Central memory CD8-positive, alpha-beta T cell (primary cell): ENCODE measurements around the gene IGF2R.
"Not testable (repeated sequence)": the region's sequence is repeated elsewhere in the genome, so short reads cannot be mapped to it uniquely, and the experiment has no call there.

Experiments used
- ATAC-seq: fragments of 150-1000 bp; cut with Tn5 transposase; replicated peaks from 2 replicates; pipeline ENCODE4 v1.10.0; 2022; ENCODE audit warnings: mild to moderate bottlenecking, moderate FRiP score, moderate number of reproducible peaks; ENCODE audit not compliant: poor library complexity, severe bottlenecking; ENCODE audit errors: extremely low read depth
- DNase-seq, 2 donors: peaks; one replicate each; pipeline ENCODE4 v3.0.0; 2021; ENCODE audit warnings: low spot score in 2 of 2
- H3K27ac Mint-ChIP-seq: one replicate; pipeline ENCODE4 v1.8.0; 2022; ENCODE audit warnings: low read depth, mild to moderate bottlenecking, moderate library complexity, mixed read lengths
- H3K27me3 Mint-ChIP-seq: one replicate; pipeline ENCODE4 v1.8.0; 2022; ENCODE audit warnings: mixed read lengths
- H3K36me3 Mint-ChIP-seq: one replicate; pipeline ENCODE4 v1.8.0; 2022; ENCODE audit warnings: mild to moderate bottlenecking, moderate library complexity, mixed read lengths; ENCODE audit not compliant: insufficient read depth
- H3K4me1 Mint-ChIP-seq: one replicate; pipeline ENCODE4 v1.8.0; 2022; ENCODE audit warnings: mixed read lengths
- H3K4me3 Mint-ChIP-seq: one replicate; pipeline ENCODE4 v1.8.0; 2022; ENCODE audit warnings: mild to moderate bottlenecking, moderate library complexity, mixed read lengths
- H3K9me3 Mint-ChIP-seq: one replicate; pipeline ENCODE4 v1.8.0; 2022; ENCODE audit warnings: mixed read lengths

IGF2R gene

DNA sequence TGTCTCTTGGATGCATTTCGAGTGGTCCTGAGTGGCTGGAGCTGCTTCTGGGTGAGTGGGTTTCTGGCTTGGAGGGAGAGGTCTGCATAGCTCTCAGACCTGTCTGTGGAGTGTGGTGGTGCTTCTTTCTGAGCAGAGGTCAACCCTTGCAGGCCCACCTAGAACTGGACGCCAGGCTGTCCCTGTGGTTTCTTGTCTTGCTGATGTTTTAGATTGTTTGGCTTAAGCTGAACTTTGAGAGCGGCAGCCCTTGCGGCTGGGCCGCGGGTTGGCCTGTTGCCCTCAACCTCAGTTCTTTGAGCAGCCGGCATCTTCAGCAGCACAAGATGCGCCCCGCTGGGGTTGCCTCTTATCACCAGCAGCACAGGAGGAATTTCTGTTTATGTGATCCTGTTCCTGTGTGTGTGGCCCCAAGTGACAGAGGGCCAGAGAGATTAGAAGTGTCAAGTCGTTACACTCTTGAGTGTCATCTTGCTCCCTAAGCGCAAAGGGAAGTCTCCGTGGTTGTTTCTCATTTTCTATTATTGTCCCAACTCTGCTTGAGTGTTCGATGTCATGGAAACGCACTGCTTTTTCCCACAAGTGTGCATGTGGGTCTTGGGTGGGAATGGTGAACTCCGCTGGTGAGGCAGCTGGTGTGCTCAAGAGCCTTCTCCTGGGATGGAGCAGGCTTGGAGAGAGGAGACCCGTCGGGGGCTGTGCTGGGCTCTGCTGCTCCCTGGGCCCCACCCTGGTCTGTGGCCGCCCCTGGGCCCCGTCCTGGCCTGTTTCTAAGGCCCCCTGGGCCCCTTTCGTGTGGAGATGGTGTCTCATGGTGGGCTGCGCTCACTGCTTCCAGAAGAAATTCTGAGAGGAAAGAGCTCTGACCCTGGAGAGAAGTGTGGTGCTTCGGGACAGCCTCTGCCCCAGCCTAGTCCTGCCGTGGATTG, 132.7 kb downstream of the IGF2R start:
- no peak for ATAC-seq
- Mint-ChIP-seq H3K9me3 (no peaks in the 10 kb centered on the region), H3K27ac (no peak overlapping the region), H3K4me1 (peaks cover 7% of the 10 kb centered on the region), H3K36me3 (peaks cover 65% of the 10 kb centered on the region), H3K27me3 (no peaks in the 10 kb centered on the region), H3K4me3 (no peak overlapping the region)
- DNase-seq, result no peak

DNA sequence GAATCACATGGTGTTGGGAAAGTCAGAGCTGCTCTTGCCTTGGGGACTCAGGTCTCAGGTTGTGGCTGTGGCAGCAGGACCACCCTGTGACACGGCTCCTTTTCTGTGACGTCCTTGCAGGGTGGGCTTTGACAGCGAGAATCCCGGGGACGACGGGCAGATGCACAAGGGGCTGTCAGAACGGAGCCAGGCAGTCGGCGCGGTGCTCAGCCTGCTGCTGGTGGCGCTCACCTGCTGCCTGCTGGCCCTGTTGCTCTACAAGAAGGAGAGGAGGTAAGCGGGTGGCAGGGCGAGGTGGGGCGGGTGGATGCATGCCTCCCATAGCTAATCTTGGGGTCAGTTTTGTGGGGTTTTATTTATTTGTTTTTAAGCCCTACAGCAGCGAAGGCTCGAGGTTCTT, 133.5 kb downstream of the IGF2R start:
- H3K27me3 Mint-ChIP-seq, result no peaks in the 10 kb centered on the region
- ATAC-seq (no peak), DNase-seq (no peak)
- no peaks in the 10 kb centered on the region for H3K9me3 Mint-ChIP-seq
- H3K36me3 Mint-ChIP-seq, result peaks cover 68% of the 10 kb centered on the region
- no peak overlapping the region for H3K4me3 Mint-ChIP-seq
- H3K4me1 Mint-ChIP-seq, result peaks cover 9% of the 10 kb centered on the region
- no peak overlapping the region for H3K27ac Mint-ChIP-seq

DNA sequence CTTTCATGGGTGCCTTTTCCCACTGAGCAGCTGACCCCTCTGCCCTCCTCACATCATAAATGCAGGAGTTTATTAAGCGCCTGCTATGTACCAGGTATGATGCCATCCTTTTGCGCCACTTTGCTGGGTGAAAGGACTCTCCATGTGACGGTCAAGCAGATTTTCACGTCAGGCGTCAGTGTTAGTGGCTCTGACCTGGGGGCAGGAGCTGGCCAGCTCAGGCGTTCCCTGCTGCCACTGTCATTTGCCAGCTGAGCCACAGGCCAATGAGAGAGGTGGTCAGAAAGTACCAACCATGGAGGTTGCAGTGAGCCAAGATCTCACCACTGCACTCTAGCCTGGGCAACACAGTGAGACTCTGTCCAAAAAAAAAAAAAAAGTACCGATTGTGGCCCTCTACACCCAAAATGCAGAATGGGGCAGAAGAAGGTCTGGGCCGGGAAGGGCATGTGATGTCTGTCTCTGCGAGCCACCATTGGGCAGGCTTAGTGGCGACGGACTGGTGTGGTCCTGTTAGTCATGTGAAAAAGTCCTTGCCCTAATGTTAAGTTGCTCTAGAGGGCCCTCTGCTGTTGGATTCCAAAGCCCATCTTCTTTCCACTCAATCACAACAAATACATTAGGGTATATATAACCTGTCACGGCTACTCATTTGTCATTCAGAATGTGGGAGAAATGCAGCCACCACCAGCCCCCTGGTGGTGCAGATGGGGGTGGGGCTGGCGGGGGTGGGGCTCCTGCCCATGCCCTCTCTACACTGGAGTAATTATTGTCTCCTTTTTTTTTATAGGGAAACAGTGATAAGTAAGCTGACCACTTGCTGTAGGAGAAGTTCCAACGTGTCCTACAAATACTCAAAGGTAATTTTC, 134.3 kb downstream of the IGF2R start:
- DNase-seq (no peak), ATAC-seq (no peak)

GRCh38 chr6:160103825-160104100, 134.9 kb downstream of the IGF2R start:
- Mint-ChIP-seq H3K4me1 (peaks cover 19% of the 10 kb centered on the region), H3K4me3 (no peak overlapping the region), H3K36me3 (peaks cover 57% of the 10 kb centered on the region), H3K27ac (no peak overlapping the region), H3K27me3 (no peaks in the 10 kb centered on the region), H3K9me3 (no peaks in the 10 kb centered on the region)
- no peak for DNase-seq
- ATAC-seq, result no peak

More for the DNA sequence above, 134.3 kb downstream of the IGF2R start:
- Mint-ChIP-seq H3K9me3 (no peaks in the 10 kb centered on the region), H3K36me3 (peaks cover 62% of the 10 kb centered on the region), H3K27me3 (no peaks in the 10 kb centered on the region), H3K4me3 (no peak overlapping the region), H3K27ac (no peak overlapping the region), H3K4me1 (peaks cover 16% of the 10 kb centered on the region)

GRCh38 chr6:160104821-160105517, 136.1 kb downstream of the IGF2R start:
- H3K27me3 Mint-ChIP-seq, result no peaks in the 10 kb centered on the region
- H3K36me3 Mint-ChIP-seq, result peaks cover 56% of the 10 kb centered on the region
- no peaks in the 10 kb centered on the region for H3K9me3 Mint-ChIP-seq
- peaks cover 22% of the 10 kb centered on the region for H3K4me1 Mint-ChIP-seq
- no peak overlapping the region for H3K4me3 Mint-ChIP-seq
- DNase-seq (no peak), ATAC-seq (no peak)
- H3K27ac Mint-ChIP-seq, result no peak overlapping the region

DNA sequence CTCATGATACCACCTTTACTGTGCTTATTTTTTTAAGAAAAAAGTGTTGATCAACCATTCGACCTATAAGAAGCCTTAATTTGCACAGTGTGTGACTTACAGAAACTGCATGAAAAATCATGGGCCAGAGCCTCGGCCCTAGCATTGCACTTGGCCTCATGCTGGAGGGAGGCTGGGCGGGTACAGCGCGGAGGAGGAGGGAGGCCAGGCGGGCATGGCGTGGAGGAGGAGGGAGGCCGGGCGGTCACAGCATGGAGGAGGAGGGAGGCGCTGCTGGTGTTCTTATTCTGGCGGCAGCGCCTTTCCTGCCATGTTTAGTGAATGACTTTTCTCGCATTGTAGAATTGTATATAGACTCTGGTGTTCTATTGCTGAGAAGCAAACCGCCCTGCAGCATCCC, 137.1 kb downstream of the IGF2R start:
- Mint-ChIP-seq H3K27me3 (no peaks in the 10 kb centered on the region), H3K27ac (no peak overlapping the region), H3K9me3 (no peaks in the 10 kb centered on the region), H3K4me1 (peaks cover 27% of the 10 kb centered on the region), H3K4me3 (no peak overlapping the region), H3K36me3 (peaks cover 55% of the 10 kb centered on the region)
- no peak for DNase-seq
- ATAC-seq, result no peak

DNA sequence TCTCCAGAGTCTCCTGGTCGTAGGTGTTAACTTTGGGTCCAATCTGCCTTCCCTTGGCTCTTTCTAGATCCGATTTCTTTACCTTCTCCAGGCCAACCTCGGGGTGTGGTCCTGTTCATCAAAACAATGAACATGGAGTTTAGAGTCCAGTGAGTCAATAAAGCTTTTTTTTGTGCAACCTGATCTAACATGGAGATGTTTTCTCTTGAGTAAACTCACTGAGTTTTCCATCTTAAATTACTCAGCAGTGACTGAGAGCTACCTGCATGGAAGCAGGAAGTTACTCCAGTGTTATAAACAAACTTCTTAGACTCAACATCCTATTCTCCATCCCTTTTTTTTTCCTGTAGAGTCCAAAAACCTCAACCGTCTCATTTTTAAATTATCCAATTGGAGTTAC, 137.8 kb downstream of the IGF2R start:
- Mint-ChIP-seq H3K36me3 (peaks cover 53% of the 10 kb centered on the region), H3K4me1 (peaks cover 29% of the 10 kb centered on the region), H3K9me3 (no peaks in the 10 kb centered on the region), H3K4me3 (no peak overlapping the region), H3K27ac (peak overlapping the region; percentile 44), H3K27me3 (no peaks in the 10 kb centered on the region)
- no peak for ATAC-seq
- DNase-seq, result no peak

DNA sequence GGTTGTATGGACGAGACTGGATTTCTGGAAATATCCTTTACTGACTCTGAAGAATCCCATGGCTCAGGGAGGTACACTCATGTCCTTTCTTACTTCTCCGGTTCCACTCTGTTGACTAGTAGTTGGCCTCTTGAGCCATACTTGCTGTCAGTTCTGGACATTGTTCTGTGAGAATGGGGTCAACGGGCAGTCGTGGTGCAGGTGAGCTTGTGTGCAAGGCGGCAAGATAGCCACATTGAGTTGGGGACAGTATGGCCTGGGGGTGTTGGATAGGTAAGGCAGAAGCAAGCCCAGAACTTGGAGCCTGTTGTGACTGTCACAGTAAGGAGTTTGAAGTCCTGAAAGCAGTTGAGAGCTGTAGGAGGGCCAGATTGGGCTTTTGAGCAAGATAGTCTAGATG, 139.2 kb downstream of the IGF2R start:
- no peak for ATAC-seq
- no peaks in the 10 kb centered on the region for H3K9me3 Mint-ChIP-seq
- peaks cover 29% of the 10 kb centered on the region for H3K4me1 Mint-ChIP-seq
- DNase-seq, result no peak
- H3K27ac Mint-ChIP-seq, result peak overlapping the region; percentile 77
- H3K4me3 Mint-ChIP-seq, result no peak overlapping the region
- peaks cover 46% of the 10 kb centered on the region for H3K36me3 Mint-ChIP-seq
- H3K27me3 Mint-ChIP-seq, result no peaks in the 10 kb centered on the region

DNA sequence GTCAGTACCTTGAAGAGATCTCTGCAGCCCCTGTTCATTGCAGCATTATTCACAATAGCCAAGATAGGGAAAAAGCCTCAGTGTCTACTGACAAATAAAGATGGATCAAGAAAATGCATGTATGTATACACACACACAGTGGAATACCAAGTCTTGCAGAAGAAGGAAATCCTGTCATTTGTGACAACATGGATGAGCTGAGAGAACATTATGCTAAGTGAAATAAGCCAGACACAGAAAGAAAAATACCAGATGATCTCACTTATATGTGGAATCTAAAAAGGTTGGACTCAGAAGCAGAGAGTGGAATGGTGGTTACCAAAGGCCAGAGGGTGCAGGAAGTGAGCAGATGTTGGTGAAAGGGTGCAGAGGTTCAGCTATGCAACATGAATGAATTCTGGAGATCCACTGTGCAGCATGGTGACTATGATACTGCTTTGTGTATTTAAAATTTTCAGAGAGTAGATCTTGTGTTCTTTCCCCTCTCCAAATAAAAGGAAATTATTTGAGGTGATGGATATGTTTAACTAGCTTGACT, 141.8 kb downstream of the IGF2R start:
- Mint-ChIP-seq H3K27ac (no peak overlapping the region), H3K27me3 (no peaks in the 10 kb centered on the region), H3K9me3 (no peaks in the 10 kb centered on the region), H3K4me1 (peaks cover 29% of the 10 kb centered on the region), H3K36me3 (peaks cover 24% of the 10 kb centered on the region), H3K4me3 (no peak overlapping the region)
- ATAC-seq (no peak), DNase-seq (no peak)

- Mint-ChIP-seq H3K9me3 (no peaks in the 10 kb centered on the region), H3K4me3 (no peak overlapping the region), H3K36me3 (peaks cover 15% of the 10 kb centered on the region), H3K4me1 (peaks cover 29% of the 10 kb centered on the region), H3K27me3 (no peaks in the 10 kb centered on the region), H3K27ac (no peak overlapping the region)
- no peak for ATAC-seq
- no peak for DNase-seq
Measured at GRCh38 chr6:160111806-160112205, 142.9 kb downstream of the IGF2R start.

GRCh38 chr6:160112628-160113299, 143.9 kb downstream of the IGF2R start:
- Mint-ChIP-seq H3K4me1 (peaks cover 24% of the 10 kb centered on the region), H3K27me3 (no peaks in the 10 kb centered on the region), H3K9me3 (no peaks in the 10 kb centered on the region), H3K36me3 (peaks cover 9% of the 10 kb centered on the region), H3K27ac (no peak overlapping the region), H3K4me3 (no peak overlapping the region)
- DNase-seq, result no peak
- no peak for ATAC-seq

GRCh38 chr6:160114536-160114935, 145.7 kb downstream of the IGF2R start:
- not testable (repeated sequence) for H3K36me3 Mint-ChIP-seq, H3K4me3 Mint-ChIP-seq, DNase-seq

More at GRCh38 chr6:160114536-160114935, 145.7 kb downstream of the IGF2R start:
- not testable (repeated sequence) for H3K27ac Mint-ChIP-seq, H3K9me3 Mint-ChIP-seq, H3K27me3 Mint-ChIP-seq, ATAC-seq
- peaks cover 13% of the 10 kb centered on the region for H3K4me1 Mint-ChIP-seq
